Neural cell (in vitro differentiated cells): ENCODE data around the gene INAVA.

Source experiments
- CTCF ChIP-seq: fragments of 450-650 bp; IDR thresholded peaks from 2 replicates; pipeline ENCODE4 v1.5.1; 2014; ENCODE audit warnings: antibody characterized with exemption, mild to moderate bottlenecking, moderate library complexity; ENCODE audit not compliant: poor library complexity, severe bottlenecking
- POLR2AphosphoS5 ChIP-seq: IDR thresholded peaks from 2 replicates; pipeline ENCODE4 v1.6.1; 2012
- SMC3 ChIP-seq: fragments of 450-650 bp; conservative IDR thresholded peaks from 2 replicates; pipeline ENCODE4 v1.6.1; 2014; ENCODE audit warnings: antibody characterized with exemption, mild to moderate bottlenecking, moderate library complexity; ENCODE audit not compliant: poor library complexity

GRCh38 chr1:200897259-200897658, 2.6 kb downstream of the INAVA start:
- TF ChIP-seq CTCF (no peak), POLR2AphosphoS5 (no peak), SMC3 (no peak)
